ENCODE measurements around the gene SPEG.

The SPEG gene

GRCh38 chr2:219462349-219462748 is 27.7 kb downstream of the SPEG start:
- no peak for DNase-seq (ENCODE audit: low read depth)

GRCh38 chr2:219464286-219465032 is 29.8 kb downstream of the SPEG start:
- DNase-seq (ENCODE audit: low read depth): no peak

- DNase-seq (ENCODE audit: low read depth): no peak
These were observed 31.3 kb downstream of the SPEG start for GRCh38 chr2:219465659-219466561.

GRCh38 chr2:219466816-219467735 is 32.4 kb downstream of the SPEG start:
- DNase-seq (ENCODE audit: low read depth): no peak

GRCh38 chr2:219467736-219468075 is 33.1 kb downstream of the SPEG start:
- no peak for DNase-seq (ENCODE audit: low read depth)

- no peak for DNase-seq (ENCODE audit: low read depth)
These were observed 34.0 kb downstream of the SPEG start for GRCh38 chr2:219468410-219469185.

GRCh38 chr2:219469186-219469724 is 34.6 kb downstream of the SPEG start:
- DNase-seq (ENCODE audit: low read depth): no peak

GRCh38 chr2:219470429-219470828 is 35.8 kb downstream of the SPEG start:
- DNase-seq (ENCODE audit: low read depth): no peak

GRCh38 chr2:219471476-219472371 is 37.1 kb downstream of the SPEG start:
- DNase-seq (ENCODE audit: low read depth): no peak

GRCh38 chr2:219472629-219473187 is 38.1 kb downstream of the SPEG start:
- no peak for DNase-seq (ENCODE audit: low read depth)

- DNase-seq (ENCODE audit: low read depth): no peak
These were observed 38.9 kb downstream of the SPEG start for GRCh38 chr2:219473511-219473910.

GRCh38 chr2:219474285-219475060 is 39.8 kb downstream of the SPEG start:
- no peak for DNase-seq (ENCODE audit: low read depth)

- DNase-seq (ENCODE audit: low read depth): no peak
These were observed 40.6 kb downstream of the SPEG start for GRCh38 chr2:219475278-219475677.

- DNase-seq (ENCODE audit: low read depth): no peak
These were observed 41.3 kb downstream of the SPEG start for GRCh38 chr2:219475697-219476651.

- DNase-seq (ENCODE audit: low read depth): no peak
These were observed 42.1 kb downstream of the SPEG start for GRCh38 chr2:219476652-219477151.

GRCh38 chr2:219477179-219477578 is 42.5 kb downstream of the SPEG start:
- DNase-seq (ENCODE audit: low read depth): no peak

GRCh38 chr2:219477815-219478214 is 43.2 kb downstream of the SPEG start:
- DNase-seq (ENCODE audit: low read depth): no peak

- no peak for DNase-seq (ENCODE audit: low read depth)
These were observed 44.3 kb downstream of the SPEG start for GRCh38 chr2:219478916-219479315.

Measured in GM04503 (cell line).